Testis (tissue), 3 donors: ENCODE results near the gene ZNF655. TPM values are rescaled to one million over a fixed set of nuclear protein-coding genes. Genes with fewer than 3 reads are reported as not detected.

ENCODE experiments used
- DNase-seq: peaks from one replicate; pipeline ENCODE4 v3.0.0-alpha.2; 2019
- H3K27ac ChIP-seq, 2 donors: fragments of 200-600 bp; sonication (generic); one replicate each; pipeline ENCODE4 v1.5.1; 2019
- H3K27me3 ChIP-seq: fragments of 200-600 bp; sonication (generic); one replicate; pipeline ENCODE4 v1.5.1; 2019
- H3K36me3 ChIP-seq: fragments of 200-600 bp; sonication (generic); one replicate; pipeline ENCODE4 v1.5.1; 2017; ENCODE audit warnings: low read depth; ENCODE audit errors: missing control alignments
- H3K4me1 ChIP-seq: fragments of 200-600 bp; sonication (generic); one replicate; pipeline ENCODE4 v1.5.1; 2019
- H3K4me3 ChIP-seq, 2 donors: fragments of 200-600 bp; sonication (generic); one replicate each; pipeline ENCODE4 v1.5.1; 2017 to 2019
- H3K9me3 ChIP-seq: fragments of 200-600 bp; sonication (generic); one replicate; pipeline ENCODE4 v1.5.1; 2017
- POLR2A ChIP-seq: fragments of 450-650 bp; IDR thresholded peaks from one replicate; pipeline ENCODE4 v1.6.1; 2017; ENCODE audit warnings: antibody characterized with exemption, mild to moderate bottlenecking, moderate library complexity
- WGBS, 2 donors: methylation state at CpG; one replicate each; pipeline ENCODE4 v1.1.5; 2018; 5-methylcytosine and 5-hydroxymethylcytosine counted together
- intact Hi-C: fragments of 100-400 bp; cut with DNase I; formaldehyde crosslinking; loops from one replicate; pipeline ENCODE4 v1.15.1; 2023; ENCODE audit warnings: low total_unique reads
- polyA plus RNA-seq: library from polyadenylated mRNA; stranded (reverse); fragments of 350-450 nt; fragmentation: Illumina TruSeq; extraction: RNeasy Lipid Tissue Mini Kit (QIAGEN cat#74804); gene quantifications from one replicate; pipeline ENCODE4 v1.2.3, GENCODE V29; 2014; ENCODE audit warnings: low read depth, low replicate concordance; ENCODE audit not compliant: insufficient read depth
- total RNA-seq, 2 donors: library from RNA; depleted of rRNA; stranded (reverse); fragments of >200 nt; gene quantifications; one replicate each; pipeline ENCODE4 v1.2.3, GENCODE V29; 2016
- TF ChIP-seq, protein P1 (sequence below), 3 experiments: fragments of 450-650 bp in 2 of 3; fragments of 200-600 bp in 1 of 3; sonication (generic) in 1 of 3; IDR thresholded peaks; one replicate each; pipeline ENCODE4 v1.5.1; 2016 to 2019; ENCODE audit warnings: antibody characterized with exemption in 3 of 3, mild to moderate bottlenecking in 2 of 3, moderate library complexity in 1 of 3

The ZNF655 gene
- total and polyA plus RNA-seq, 3 donors from 2014 or later: 45.9 to 149 (median 120) TPM

DNA sequence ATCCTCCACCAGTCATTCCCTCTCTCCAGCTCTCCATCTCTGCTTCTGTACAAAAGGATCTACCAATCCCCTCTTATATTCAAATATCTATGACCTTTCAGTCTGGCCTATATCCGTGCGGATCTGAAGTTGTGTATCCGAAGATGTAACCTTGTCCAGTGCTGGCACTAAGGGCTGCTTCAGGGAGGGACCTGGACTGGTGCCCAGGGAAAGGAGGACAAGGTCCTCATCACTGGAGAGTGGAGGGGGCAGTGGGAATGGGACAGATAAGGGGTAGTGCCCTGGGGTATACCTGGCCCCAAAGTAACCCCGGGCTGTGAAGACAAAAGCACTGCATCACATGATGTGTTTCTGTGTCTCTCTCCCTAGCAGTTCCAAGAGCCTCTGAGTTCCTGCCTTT lies 41.4 kb downstream of the ZNF655 start:
- H3K4me3 ChIP-seq: no peak overlapping the region
- TF ChIP-seq POLR2A: no peak
- TF ChIP-seq, protein P1, sequence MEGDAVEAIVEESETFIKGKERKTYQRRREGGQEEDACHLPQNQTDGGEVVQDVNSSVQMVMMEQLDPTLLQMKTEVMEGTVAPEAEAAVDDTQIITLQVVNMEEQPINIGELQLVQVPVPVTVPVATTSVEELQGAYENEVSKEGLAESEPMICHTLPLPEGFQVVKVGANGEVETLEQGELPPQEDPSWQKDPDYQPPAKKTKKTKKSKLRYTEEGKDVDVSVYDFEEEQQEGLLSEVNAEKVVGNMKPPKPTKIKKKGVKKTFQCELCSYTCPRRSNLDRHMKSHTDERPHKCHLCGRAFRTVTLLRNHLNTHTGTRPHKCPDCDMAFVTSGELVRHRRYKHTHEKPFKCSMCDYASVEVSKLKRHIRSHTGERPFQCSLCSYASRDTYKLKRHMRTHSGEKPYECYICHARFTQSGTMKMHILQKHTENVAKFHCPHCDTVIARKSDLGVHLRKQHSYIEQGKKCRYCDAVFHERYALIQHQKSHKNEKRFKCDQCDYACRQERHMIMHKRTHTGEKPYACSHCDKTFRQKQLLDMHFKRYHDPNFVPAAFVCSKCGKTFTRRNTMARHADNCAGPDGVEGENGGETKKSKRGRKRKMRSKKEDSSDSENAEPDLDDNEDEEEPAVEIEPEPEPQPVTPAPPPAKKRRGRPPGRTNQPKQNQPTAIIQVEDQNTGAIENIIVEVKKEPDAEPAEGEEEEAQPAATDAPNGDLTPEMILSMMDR (IDR thresholded peaks at IDR 0.05): no peak
- H3K27ac ChIP-seq: no peak overlapping the region
- H3K4me1 ChIP-seq: no peaks in the 10 kb centered on the region
- no peak for DNase-seq
- H3K36me3 ChIP-seq: no peaks in the 10 kb centered on the region
- 39 to 56% methylated on average over 4 of the region's 4 CpGs for WGBS, 2 donors
- intact Hi-C loops: no loop called here
- no peaks in the 10 kb centered on the region for H3K27me3 ChIP-seq
- H3K9me3 ChIP-seq: no peaks in the 10 kb centered on the region

DNA sequence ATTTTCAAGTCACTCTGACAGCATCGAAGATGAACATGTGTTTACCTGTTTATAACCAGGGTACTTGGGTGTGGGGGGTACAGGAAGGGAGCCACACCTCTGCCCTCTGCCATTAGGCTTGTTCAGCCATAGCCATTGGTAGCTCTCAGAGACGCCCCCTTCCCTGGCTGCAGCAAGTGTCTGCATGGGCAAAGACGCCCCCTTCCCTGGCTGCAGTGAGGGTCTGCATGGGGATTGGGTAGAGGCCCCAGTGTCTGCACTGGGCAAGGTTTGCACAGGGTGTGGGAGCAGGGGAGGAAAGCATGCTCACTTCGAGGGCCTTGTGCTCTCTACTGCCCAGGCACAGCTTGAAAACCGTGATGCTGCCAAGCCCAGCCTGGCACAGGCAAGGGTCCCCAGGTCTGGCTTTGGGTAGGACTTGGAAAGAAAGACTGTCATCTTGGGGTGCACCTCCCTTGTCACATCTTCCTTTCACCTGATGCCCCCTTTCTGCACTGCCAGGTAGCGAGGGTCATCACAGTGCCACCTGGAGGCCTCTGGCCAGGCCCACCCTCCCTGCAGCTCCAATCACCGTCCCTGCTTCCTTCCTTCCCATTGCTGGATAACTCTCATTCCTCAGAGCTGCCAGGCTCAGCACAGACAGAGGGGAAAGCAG lies 43.3 kb downstream of the ZNF655 start:
- intact Hi-C loops: no loop called here
- Histone ChIP-seq H3K36me3 (no peaks in the 10 kb centered on the region), H3K9me3 (no peaks in the 10 kb centered on the region), H3K4me1 (no peaks in the 10 kb centered on the region), H3K4me3 (no peak overlapping the region), H3K27me3 (no peaks in the 10 kb centered on the region), H3K27ac (no peak overlapping the region)
- no peak for TF ChIP-seq POLR2A
- TF ChIP-seq, protein P1 (IDR thresholded peaks at IDR 0.05): no peak
- no peak for DNase-seq
- WGBS, 2 donors: 84 to 85% methylated on average over 4 to 7 of the region's 7 CpGs

DNA sequence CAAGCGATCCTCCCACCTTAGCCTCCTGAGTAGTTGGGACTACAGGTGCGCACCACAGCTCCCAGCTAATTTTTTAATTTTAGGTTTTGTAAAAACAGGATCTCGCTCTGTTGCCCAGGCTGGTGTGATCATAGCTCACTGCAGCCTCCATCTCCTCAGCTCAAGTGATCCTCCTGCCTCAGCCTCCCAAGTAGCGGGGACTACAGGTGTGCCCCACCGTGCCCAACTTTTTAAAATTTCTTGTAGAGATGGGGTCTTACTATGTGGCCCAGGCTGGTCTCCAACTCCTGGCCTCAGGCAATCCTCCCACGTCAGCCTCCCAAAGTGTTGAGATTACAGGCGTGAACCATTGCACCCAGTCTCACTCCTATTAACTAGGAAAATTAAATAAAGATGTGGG lies 47.1 kb downstream of the ZNF655 start:
- H3K36me3 ChIP-seq: no peaks in the 10 kb centered on the region
- H3K27ac ChIP-seq: no peak overlapping the region
- no peak for TF ChIP-seq POLR2A
- H3K4me1 ChIP-seq: no peaks in the 10 kb centered on the region
- H3K9me3 ChIP-seq: no peaks in the 10 kb centered on the region
- 86 to 94% methylated on average over 7 of the region's 7 CpGs for whole genome bisulfite sequencing, 2 donors
- intact Hi-C loops: no loop called here
- H3K27me3 ChIP-seq: no peaks in the 10 kb centered on the region
- DNase-seq: no peak
- H3K4me3 ChIP-seq: no peak overlapping the region

DNA sequence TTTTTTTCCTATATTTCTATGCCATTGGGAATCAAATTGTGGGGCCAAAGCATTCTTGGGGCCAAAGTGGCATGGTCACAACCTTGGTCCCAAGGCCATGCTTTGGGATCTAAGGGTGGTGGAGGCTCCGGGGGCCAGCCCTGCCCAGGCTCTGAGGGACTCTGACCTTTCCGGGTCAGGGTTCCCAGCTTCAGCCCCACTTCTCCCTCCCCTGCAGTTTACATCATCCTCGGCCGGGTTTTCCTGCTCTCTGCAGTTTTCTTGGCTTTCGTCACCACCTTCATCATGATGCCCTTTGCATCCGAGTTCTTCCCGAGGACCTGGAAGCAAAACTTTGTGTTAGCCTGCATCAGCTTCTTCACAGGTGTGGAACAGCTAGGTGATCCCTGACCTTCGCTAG lies 48.1 kb downstream of the ZNF655 start:
- Histone ChIP-seq H3K36me3 (no peaks in the 10 kb centered on the region), H3K4me1 (no peaks in the 10 kb centered on the region), H3K27ac (no peak overlapping the region), H3K4me3 (no peak overlapping the region), H3K27me3 (no peaks in the 10 kb centered on the region), H3K9me3 (no peaks in the 10 kb centered on the region)
- WGBS, 2 donors: 72 to 87% methylated on average over 8 of the region's 8 CpGs
- intact Hi-C loops: no loop called here
- TF ChIP-seq, protein P1 (IDR thresholded peaks at IDR 0.05): no peak
- TF ChIP-seq POLR2A: no peak
- DNase-seq: no peak

DNA sequence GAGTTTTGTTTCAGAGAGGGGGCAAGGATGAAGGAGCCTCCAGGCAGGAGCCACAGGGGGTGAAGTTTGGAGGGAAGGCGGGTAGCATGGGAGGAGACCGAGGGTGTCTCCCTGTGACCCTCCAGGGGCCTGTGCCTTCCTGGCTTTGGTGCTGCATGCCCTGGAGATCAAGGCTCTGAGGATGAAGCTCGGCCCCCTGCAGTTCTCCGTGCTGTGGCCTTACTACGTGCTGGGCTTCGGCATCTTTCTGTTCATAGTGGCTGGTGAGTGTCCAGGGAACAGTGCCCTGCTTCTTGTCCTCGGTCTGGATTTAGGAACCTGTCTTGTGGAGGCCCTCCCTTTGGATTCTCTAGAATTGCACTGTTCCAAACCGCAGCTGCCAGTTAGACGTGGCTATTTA lies 49.1 kb downstream of the ZNF655 start:
- intact Hi-C loops: no loop called here
- Histone ChIP-seq H3K36me3 (no peaks in the 10 kb centered on the region), H3K4me3 (no peak overlapping the region), H3K27me3 (no peaks in the 10 kb centered on the region), H3K27ac (no peak overlapping the region), H3K9me3 (no peaks in the 10 kb centered on the region), H3K4me1 (no peaks in the 10 kb centered on the region)
- DNase-seq: no peak
- no peak for TF ChIP-seq POLR2A
- TF ChIP-seq, protein P1 (IDR thresholded peaks at IDR 0.05): no peak
- 77 to 82% methylated on average over 5 to 9 of the region's 9 CpGs for WGBS, 2 donors
